GM12878 (cell line): Measurements from ENCODE around the gene OVOL3. TPM values are rescaled to one million over a fixed set of nuclear protein-coding genes. Genes with fewer than 3 reads are reported as not detected.

Source experiments
- ATAC-seq: fragments of 200-7000 bp; cut with Tn5 transposase; 3 replicates; pipeline ENCODE4 v1.9.1; 2020; ENCODE audit warnings: mild to moderate bottlenecking, moderate library complexity
- BruUV-seq: library from RNA; stranded (reverse); fragments of 400-500 nt; replicated peaks from 2 replicates; lab custom pipeline; 2021; lab: Mats Ljungman, UMichigan
- CTCF ChIA-PET: fragments of 300-600 bp; sonication (Branson Sonifier 250); formaldehyde crosslinking; extraction: SDS; loops from one replicate; lab custom pipeline; 2021; ENCODE audit warnings: inconsistent platforms; lab: Yijun Ruan, JAX
- POLR2A ChIA-PET: fragments of 350-600 bp; formaldehyde crosslinking; extraction: SDS; loops from one replicate; lab custom pipeline; 2021; ENCODE audit warnings: inconsistent platforms; lab: Charles Lee
- RAD21 ChIA-PET: fragments of 300-600 bp; sonication (Branson Sonifier 250); formaldehyde crosslinking; loops from one replicate; lab custom pipeline; 2023; ENCODE audit warnings: antibody characterized with exemption; ENCODE audit not compliant: unreplicated experiment; lab: Charles Lee
- SMC1A ChIA-PET: fragments of 300-600 bp; sonication (Branson Sonifier 250); formaldehyde crosslinking; loops from one replicate; lab custom pipeline; 2023; ENCODE audit not compliant: unreplicated experiment, uncharacterized antibody; lab: Charles Lee
- DNase-seq: peaks from one replicate; pipeline ENCODE4 v3.0.0-alpha.2; 2011; ENCODE audit warnings: low read depth, low spot score
- FAIRE-seq: peaks from 3 replicates; lab custom pipeline; 2011; peaks lifted over from hg19 to GRCh38; lab: Jason Lieb, UNC
- H2AFZ ChIP-seq: 2 replicates; pipeline ENCODE4 v1.6.0; 2011; ENCODE audit warnings: low read depth, low read length, control low read depth; ENCODE audit not compliant: control insufficient read depth
- H3K27ac ChIP-seq: 2 replicates; pipeline ENCODE4 v1.5.1; 2011; ENCODE audit warnings: control low read depth; ENCODE audit not compliant: control insufficient read depth, insufficient read depth
- H3K27me3 ChIP-seq, 2 experiments: replicated peaks in 1 of 2; 2 replicates each; pipeline versions ENCODE4 v1.6.0 to v1.6.1; 2011; ENCODE audit warnings: low read length in 1 of 2; ENCODE audit not compliant: control insufficient read depth in 2 of 2, insufficient read depth in 2 of 2
- H3K36me3 ChIP-seq, 2 experiments: 2 replicates each; pipeline ENCODE4 v1.5.1; 2011; ENCODE audit warnings: low read length in 1 of 2; ENCODE audit not compliant: control insufficient read depth in 2 of 2, insufficient read depth in 2 of 2
- H3K4me1 ChIP-seq: 2 replicates; pipeline ENCODE4 v1.6.1; 2011; ENCODE audit warnings: mild to moderate bottlenecking, low read length, moderate library complexity, mixed read lengths; ENCODE audit not compliant: control insufficient read depth, insufficient read depth
- H3K4me2 ChIP-seq: 2 replicates; pipeline ENCODE4 v1.6.0; 2011; ENCODE audit warnings: control low read depth; ENCODE audit not compliant: control insufficient read depth, insufficient read depth
- H3K4me3 ChIP-seq: fragments of 200-600 bp; sonication (generic); 2 replicates; pipeline ENCODE4 v1.5.1; 2016
- H3K79me2 ChIP-seq: 2 replicates; pipeline ENCODE4 v1.6.0; 2011; ENCODE audit warnings: low read length; ENCODE audit not compliant: control insufficient read depth, insufficient read depth
- H3K9ac ChIP-seq: 2 replicates; pipeline ENCODE4 v1.8.0; 2011; ENCODE audit warnings: low read length, control low read depth, mixed read lengths; ENCODE audit not compliant: control insufficient read depth, insufficient read depth
- H3K9me3 ChIP-seq: replicated peaks from 3 replicates; pipeline ENCODE4 v1.5.1; 2011; ENCODE audit warnings: mild to moderate bottlenecking, low read length; ENCODE audit not compliant: control insufficient read depth, insufficient read depth
- H4K20me1 ChIP-seq: 2 replicates; pipeline ENCODE4 v1.6.0; 2011; ENCODE audit not compliant: control insufficient read depth, insufficient read depth
- CBFB ChIP-seq: IDR thresholded peaks from 2 replicates; pipeline ENCODE4 v1.6.1; 2016; ENCODE audit warnings: antibody characterized with exemption, low read depth
- DPF2 ChIP-seq: fragments of 450-650 bp; IDR thresholded peaks from 2 replicates; pipeline ENCODE4 v1.6.1; 2017; ENCODE audit warnings: mild to moderate bottlenecking
- EED ChIP-seq: sonication (generic); IDR thresholded peaks from 2 replicates; pipeline ENCODE4 v1.6.1; 2016; ENCODE audit warnings: antibody characterized with exemption, low read depth
- ESRRA ChIP-seq: IDR thresholded peaks from 2 replicates; pipeline ENCODE4 v1.6.1; 2012; ENCODE audit warnings: mild to moderate bottlenecking, low read length, improper control_type of control experiment
- GATAD2B ChIP-seq: fragments of 450-650 bp; conservative IDR thresholded peaks from 2 replicates; pipeline ENCODE4 v1.6.1; 2017; ENCODE audit warnings: low read depth, mild to moderate bottlenecking, moderate library complexity
- HDAC2 ChIP-seq: fragments of 200-600 bp; sonication (generic); IDR thresholded peaks from 2 replicates; pipeline ENCODE4 v1.6.1; 2017
- HDAC6 ChIP-seq: fragments of 200-600 bp; sonication (generic); IDR thresholded peaks from one replicate; pipeline ENCODE4 v1.8.0; 2017; ENCODE audit warnings: antibody characterized with exemption; ENCODE audit not compliant: unreplicated experiment
- KAT2A ChIP-seq: conservative IDR thresholded peaks from 2 replicates; pipeline ENCODE4 v1.6.1; 2011; ENCODE audit warnings: low read depth, low read length; ENCODE audit not compliant: control insufficient read depth
- MAX ChIP-seq: IDR thresholded peaks from 2 replicates; pipeline ENCODE4 v1.6.1; 2012; ENCODE audit warnings: low read depth, low read length, improper control_type of control experiment
- MTA2 ChIP-seq: fragments of 450-650 bp; IDR thresholded peaks from 2 replicates; pipeline ENCODE4 v1.6.1; 2016; ENCODE audit warnings: low read depth, mild to moderate bottlenecking, moderate library complexity
- MYC ChIP-seq: IDR thresholded peaks from 2 replicates; pipeline ENCODE4 v1.6.1; 2011; ENCODE audit warnings: mild to moderate bottlenecking, low read length, moderate library complexity, inconsistent platforms; ENCODE audit not compliant: insufficient read depth, insufficient replicate concordance, insufficient read length, severe bottlenecking
- NBN ChIP-seq: fragments of 450-650 bp; IDR thresholded peaks from 2 replicates; pipeline ENCODE4 v1.6.1; 2016
- PAX5 ChIP-seq: IDR thresholded peaks from 2 replicates; pipeline ENCODE4 v1.6.1; 2011; ENCODE audit warnings: low read depth, low read length, borderline replicate concordance
- PML ChIP-seq: IDR thresholded peaks from 2 replicates; pipeline ENCODE4 v1.6.1; 2012; ENCODE audit warnings: low read length, inconsistent platforms
- POLR2AphosphoS5 ChIP-seq: IDR thresholded peaks from 2 replicates; pipeline ENCODE4 v1.6.1; 2011; ENCODE audit warnings: mild to moderate bottlenecking, low read length, inconsistent platforms
- RB1 ChIP-seq: fragments of 450-650 bp; formaldehyde crosslinking; IDR thresholded peaks from 2 replicates; pipeline ENCODE4 v1.6.1; 2017; ENCODE audit warnings: mild to moderate bottlenecking, borderline replicate concordance
- RCOR1 ChIP-seq: conservative IDR thresholded peaks from 2 replicates; pipeline ENCODE4 v1.6.1; 2012; ENCODE audit warnings: low read depth, low read length, improper control_type of control experiment
- RELA ChIP-seq: fragments of 450-650 bp; IDR thresholded peaks from 2 replicates; pipeline ENCODE4 v1.8.0; 2014; ENCODE audit warnings: borderline replicate concordance; ENCODE audit not compliant: partially characterized antibody
- RFX5 ChIP-seq: IDR thresholded peaks from 2 replicates; pipeline ENCODE4 v1.6.1; 2011; ENCODE audit warnings: low read depth, low read length, improper control_type of control experiment
- RUNX3 ChIP-seq: IDR thresholded peaks from 2 replicates; pipeline ENCODE4 v1.6.1; 2012; ENCODE audit warnings: low read length, inconsistent platforms
- SIX5 ChIP-seq: IDR thresholded peaks from 2 replicates; pipeline ENCODE4 v1.6.1; 2011; ENCODE audit warnings: mild to moderate bottlenecking, low read depth, low read length, moderate library complexity; ENCODE audit not compliant: severe bottlenecking
- SMAD1 ChIP-seq: fragments of 450-650 bp; IDR thresholded peaks from 2 replicates; pipeline ENCODE4 v1.6.1; 2018; ENCODE audit warnings: mild to moderate bottlenecking, low read depth; ENCODE audit not compliant: partially characterized antibody
- SMARCA5 ChIP-seq: fragments of 450-650 bp; IDR thresholded peaks from 2 replicates; pipeline ENCODE4 v1.6.1; 2017; ENCODE audit warnings: mild to moderate bottlenecking
- SREBF2 ChIP-seq: IDR thresholded peaks from 2 replicates; pipeline ENCODE4 v1.6.1; 2012; ENCODE audit warnings: mild to moderate bottlenecking, low read length
- TBL1XR1 ChIP-seq: IDR thresholded peaks from 2 replicates; pipeline ENCODE4 v1.6.1; 2012; ENCODE audit warnings: low read depth, low read length, improper control_type of control experiment
- TCF12 ChIP-seq: IDR thresholded peaks from 2 replicates; pipeline ENCODE4 v1.6.1; 2011; ENCODE audit warnings: low read depth, mild to moderate bottlenecking, low read length
- ZNF622 ChIP-seq: fragments of 450-650 bp; IDR thresholded peaks from 2 replicates; pipeline ENCODE4 v1.6.1; 2017; ENCODE audit warnings: mild to moderate bottlenecking, inconsistent platforms
- ZZZ3 ChIP-seq: IDR thresholded peaks from 2 replicates; pipeline ENCODE4 v1.6.1; 2011; ENCODE audit warnings: low read depth; ENCODE audit not compliant: control insufficient read depth, insufficient read length
- WGBS: methylation state at CpG from one replicate; pipeline ENCODE4 v1.1.6; 2016; ENCODE audit warnings: low lambda C conversion rate; ENCODE audit not compliant: insufficient replicate concordance, insufficient coverage; ENCODE audit errors: missing lambda C conversion rate; 5-methylcytosine and 5-hydroxymethylcytosine counted together
- in situ Hi-C: fragments of 300-500 bp; cut with MboI; formaldehyde crosslinking; loops from 9 replicates; pipeline ENCODE4 v1.14.3; 2018; ENCODE audit warnings: mixed read lengths
- intact Hi-C: fragments of 100-400 bp; cut with micrococcal nuclease; formaldehyde crosslinking; loops from one replicate; pipeline ENCODE4 v1.14.2; 2022; ENCODE audit not compliant: unreplicated experiment
- polyA plus RNA-seq, 11 experiments: library from polyadenylated mRNA; depleted of rRNA in 4 of 11; unstranded in 6 of 11; stranded (reverse) in 5 of 11; fragments of >200 nt; fragmentation: Nextera tagmentation in 4 of 11; fragmentation: Illumina TruSeq in 1 of 11; extraction: Ambion mirVana in 4 of 11; extraction: Trizol in 1 of 11; gene quantifications; 1 replicate in 1 of 11; 2 replicates in 10 of 11; pipeline versions ENCODE4 v1.2.1 to v1.2.3, GENCODE V29; 2011 to 2016; ENCODE audit warnings: inconsistent platforms in 2 of 11, missing spikeins in 2 of 11, low read depth in 1 of 11
- total RNA-seq, 4 experiments: library from RNA; depleted of rRNA in 3 of 4; stranded (reverse); fragments of >200 nt in 3 of 4; fragmentation: Illumina TruSeq in 1 of 4; extraction: Trizol in 1 of 4; gene quantifications; 2 replicates each; pipeline versions ENCODE4 v1.2.1 to v1.2.3, GENCODE V29; 2013 to 2021

Gene OVOL3
- total and polyA plus RNA-seq, 10 of the 15 experiments (the other 5 are each of a cell fraction or from before 2014, with no cell fraction given): 0.43 TPM; not detected in 9

GRCh38 chr19:36139473-36140303 lies 28.7 kb downstream of the OVOL3 start, which contains the start of gene CAPNS1:
TSS of gene CAPNS1 (plus strand) at chr19:36140066. CDS start at chr19:36141012, 946 bp downstream.
- peak; percentile 88 for DNase-seq
- H3K9ac ChIP-seq: peak within 1 kb of the TSS; percentile 97
- POLR2A ChIA-PET: interaction anchor here (0.5 to 2.0 kb wide), 6 partner anchors 12 to 1142 kb away, joined by 3 to 12 read pairs (median 3); partner anchors contain the start of genes POLR2I and TBCB
- peak; percentile 88 for ATAC-seq
- peaks cover 4% of the 10 kb centered on the region in 2 experiments; a peak in 3 of 4 replicates for H3K36me3 ChIP-seq
- in situ Hi-C loops: loop anchor here (10.0 kb wide), 1 partner anchor 1455 kb away; the partner anchor contains the start of genes ZNF540 and ZNF571
- no peaks in the 10 kb centered on the region for H3K27me3 ChIP-seq
- H3K9me3 ChIP-seq: no peaks in the 10 kb centered on the region
- BruUV-seq: TSS peak; percentile 90
- H2AFZ ChIP-seq: peak within 1 kb of the TSS; percentile 70
- SMC1A ChIA-PET: interaction anchor here (2.0 kb wide), 1 partner anchor 12 kb away, joined by 5 read pairs; no protein-coding TSS in a partner anchor
- peak within 1 kb of the TSS; percentile 96 for H3K4me3 ChIP-seq
- H3K4me2 ChIP-seq: peak within 1 kb of the TSS; percentile 83
- CTCF ChIA-PET: interaction anchor here (0.6 to 6.3 kb wide), 3 partner anchors 12 to 78 kb away, joined by 3 to 37 read pairs (median 3); no protein-coding TSS in a partner anchor
- intact Hi-C loops: no loop called here
- peaks cover 10% of the 10 kb centered on the region; the same call in 1 of the 2 replicates for H3K4me1 ChIP-seq
- H4K20me1 ChIP-seq: peaks cover 6% of the 10 kb centered on the region
- peaks cover 16% of the 10 kb centered on the region for H3K79me2 ChIP-seq
- RAD21 ChIA-PET: interaction anchor here (2.0 kb wide), 1 partner anchor 12 kb away, joined by 9 read pairs; no protein-coding TSS in a partner anchor
- peak; percentile 31 for FAIRE-seq
- 2% methylated on average over 75 of the region's 75 CpGs for WGBS
- peak within 1 kb of the TSS; percentile 98 for H3K27ac ChIP-seq
- TF ChIP-seq CBFB (peak; percentile 62; the same call in 1 of the 2 replicates), EED (no peak), PAX5 (peak; percentile 82; the same call in 1 of the 2 replicates), SMAD1 (no peak), ESRRA (no peak), HDAC2 (no peak), MAX (peak; percentile 73; the same call in 1 of the 2 replicates), TBL1XR1 (peak; percentile 54; the same call in 1 of the 2 replicates), ZNF622 (no peak), SIX5 (no peak), PML (peak; percentile 56; the same call in 1 of the 2 replicates), MYC (peak; percentile 28), KAT2A (no peak), MTA2 (peak; percentile 56; the same call in 1 of the 2 replicates), RUNX3 (peak; percentile 70), SMARCA5 (no peak), RB1 (0 out of 2 replicates have a peak, but pooled peaks have one; percentile 74), GATAD2B (peak; percentile 82; the same call in 1 of the 2 replicates), DPF2 (peak; percentile 67; the same call in 1 of the 2 replicates), RELA (peak; percentile 66), TCF12 (no peak), ZZZ3 (no peak), POLR2AphosphoS5 (peak; percentile 73), RCOR1 (no peak), SREBF2 (no peak), NBN (no peak; the same call in none of the 2 replicates), RFX5 (0 out of 2 replicates have a peak, but pooled peaks have one; percentile 15), HDAC6 (no peak)
